HEK293 (cell line): ENCODE measurements around the gene PRIMA1.

Experiments
- CTCF ChIA-PET: fragments of 350-600 bp; formaldehyde crosslinking; extraction: SDS; loops from one replicate; lab custom pipeline; 2021; ENCODE audit warnings: antibody characterized with exemption; lab: Yijun Ruan, JAX
- POLR2A ChIA-PET: fragments of 300-600 bp; formaldehyde crosslinking; extraction: SDS; loops from one replicate; lab custom pipeline; 2020; ENCODE audit warnings: antibody characterized with exemption, inconsistent platforms; lab: Yijun Ruan, JAX
- H3K27ac ChIP-seq: fragments of 200-500 bp; sonication (Bioruptor generic); 2 replicates; pipeline ENCODE4 v1.5.1; 2014; ENCODE audit warnings: low read depth, low read length, control low read depth, inconsistent platforms; ENCODE audit errors: extremely low read depth
- H3K36me3 ChIP-seq, 2 experiments: fragments of 200-500 bp in 1 of 2; sonication (Bioruptor generic) in 1 of 2; 1 replicate in 1 of 2; 2 replicates in 1 of 2; pipeline ENCODE4 v1.5.1; 2014 to 2017; ENCODE audit warnings: inconsistent platforms in 2 of 2, low read length in 2 of 2; ENCODE audit not compliant: control insufficient read depth in 2 of 2, insufficient read depth in 1 of 2
- H3K4me1 ChIP-seq: fragments of 200-500 bp; sonication (Bioruptor generic); 2 replicates; pipeline ENCODE4 v1.5.1; 2014; ENCODE audit warnings: mild to moderate bottlenecking, low read length, inconsistent platforms; ENCODE audit not compliant: control insufficient read depth, insufficient read depth
- H3K4me3 ChIP-seq: 2 replicates; pipeline ENCODE4 v1.5.1; 2011; ENCODE audit warnings: low read depth, mild to moderate bottlenecking, control low read depth, low read length, moderate library complexity
- H3K9me3 ChIP-seq: fragments of 200-500 bp; sonication (Bioruptor generic); 2 replicates; pipeline ENCODE4 v1.5.1; 2014; ENCODE audit warnings: low read depth, low read length, inconsistent platforms; ENCODE audit not compliant: control insufficient read depth, insufficient read depth
- BCL11B ChIP-seq: fragments of 450-650 bp; formaldehyde crosslinking; IDR thresholded peaks from 2 replicates; pipeline ENCODE4 v1.5.1; 2016; ENCODE audit warnings: low read depth, missing biosample characterization, missing genetic modification characterization
- EGR2 ChIP-seq: fragments of 450-650 bp; formaldehyde crosslinking; IDR thresholded peaks from 2 replicates; pipeline ENCODE4 v1.5.1; 2016; ENCODE audit warnings: low read depth, missing biosample characterization, missing genetic modification characterization
- HOXD13 ChIP-seq: sonication (generic); formaldehyde crosslinking; IDR thresholded peaks from 2 replicates; pipeline ENCODE4 v1.8.0; 2022; ENCODE audit warnings: missing genetic modification reagents, borderline replicate concordance
- SETDB1 ChIP-seq: IDR thresholded peaks from one replicate; pipeline ENCODE4 v1.6.1; 2017; ENCODE audit warnings: mild to moderate bottlenecking, low read length, moderate library complexity, mixed read lengths; ENCODE audit not compliant: insufficient read length
- TRIM28 ChIP-seq: IDR thresholded peaks from 2 replicates; pipeline ENCODE4 v1.6.1; 2011; ENCODE audit warnings: low read length, control low read depth, borderline replicate concordance
- ZBTB48 ChIP-seq: fragments of 450-650 bp; formaldehyde crosslinking; IDR thresholded peaks from 2 replicates; pipeline ENCODE4 v1.5.1; 2016; ENCODE audit warnings: missing biosample characterization, missing genetic modification characterization
- ZFHX2 ChIP-seq: fragments of 450-650 bp; formaldehyde crosslinking; conservative IDR thresholded peaks from 2 replicates; pipeline ENCODE4 v1.5.1; 2016; ENCODE audit warnings: missing biosample characterization, missing genetic modification characterization
- ZNF133 ChIP-seq: fragments of 450-650 bp; formaldehyde crosslinking; IDR thresholded peaks from 2 replicates; pipeline ENCODE4 v1.5.1; 2016; ENCODE audit warnings: missing biosample characterization, missing genetic modification characterization
- ZNF211 ChIP-seq: fragments of 450-650 bp; formaldehyde crosslinking; IDR thresholded peaks from 2 replicates; pipeline ENCODE4 v1.5.1; 2016; ENCODE audit warnings: low read depth, missing biosample characterization, missing genetic modification characterization
- ZNF302 ChIP-seq: fragments of 450-650 bp; formaldehyde crosslinking; IDR thresholded peaks from 2 replicates; pipeline ENCODE4 v1.5.1; 2016; ENCODE audit warnings: missing biosample characterization, missing genetic modification characterization, low read depth
- ZNF335 ChIP-seq: fragments of 450-650 bp; formaldehyde crosslinking; conservative IDR thresholded peaks from 2 replicates; pipeline ENCODE4 v1.5.1; 2016; ENCODE audit warnings: missing biosample characterization, missing genetic modification characterization
- ZNF449 ChIP-seq: fragments of 450-650 bp; formaldehyde crosslinking; IDR thresholded peaks from 2 replicates; pipeline ENCODE4 v1.5.1; 2017; ENCODE audit warnings: missing biosample characterization, mild to moderate bottlenecking, missing genetic modification characterization, moderate library complexity
- ZNF514 ChIP-seq: fragments of 450-650 bp; formaldehyde crosslinking; IDR thresholded peaks from 2 replicates; pipeline ENCODE4 v1.5.1; 2016; ENCODE audit warnings: missing biosample characterization, missing genetic modification characterization
- ZNF555 ChIP-seq: fragments of 450-650 bp; formaldehyde crosslinking; conservative IDR thresholded peaks from 2 replicates; pipeline ENCODE4 v1.5.1; 2017; ENCODE audit warnings: missing biosample characterization, mild to moderate bottlenecking, missing genetic modification characterization, inconsistent platforms
- ZNF701 ChIP-seq: fragments of 450-650 bp; formaldehyde crosslinking; IDR thresholded peaks from 2 replicates; pipeline ENCODE4 v1.5.1; 2016; ENCODE audit warnings: missing biosample characterization, missing genetic modification characterization
- ZNF707 ChIP-seq: fragments of 450-650 bp; formaldehyde crosslinking; IDR thresholded peaks from 2 replicates; pipeline ENCODE4 v1.5.1; 2016; ENCODE audit warnings: missing biosample characterization, missing genetic modification characterization
- ZNF843 ChIP-seq: fragments of 450-650 bp; formaldehyde crosslinking; IDR thresholded peaks from 2 replicates; pipeline ENCODE4 v1.5.1; 2016; ENCODE audit warnings: missing biosample characterization, missing genetic modification characterization
- ZSCAN16 ChIP-seq: fragments of 450-650 bp; formaldehyde crosslinking; IDR thresholded peaks from 2 replicates; pipeline ENCODE4 v1.5.1; 2016; ENCODE audit warnings: missing biosample characterization, missing genetic modification characterization
- TF ChIP-seq, protein P1 (sequence below): fragments of 450-650 bp; formaldehyde crosslinking; IDR thresholded peaks from 2 replicates; pipeline ENCODE4 v1.5.1; 2017; ENCODE audit warnings: missing biosample characterization, missing genetic modification characterization

The PRIMA1 gene

GRCh38 chr14:93732524-93732923, 55.8 kb downstream of the PRIMA1 start:
- CTCF ChIA-PET, result no interaction called here
- TF ChIP-seq ZNF701 (tag by site-specific recombination), result no peak
- no peak for TF ChIP-seq ZNF211 (tag by site-specific recombination)
- TF ChIP-seq ZNF449 (tag by site-specific recombination), result peak; percentile 74

DNA sequence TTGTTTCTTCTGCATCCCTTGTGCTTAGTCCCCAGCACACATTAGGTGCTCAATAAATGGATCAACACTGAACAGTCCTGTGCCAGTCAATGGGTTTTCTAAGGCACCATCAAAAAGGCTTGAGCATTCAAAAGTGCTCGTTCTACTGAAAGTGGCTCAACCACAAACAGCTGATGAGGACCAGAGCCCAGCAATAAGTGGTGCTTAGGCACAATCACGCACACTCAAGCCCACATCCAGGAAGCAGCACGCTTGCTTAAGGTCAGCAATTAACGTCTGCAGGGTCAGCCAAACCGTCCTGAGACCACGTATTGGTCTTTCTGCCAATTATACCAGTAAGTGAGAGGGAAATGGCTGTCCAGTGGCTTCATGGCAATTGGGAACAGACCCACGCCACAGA, 56.5 kb downstream of the PRIMA1 start:
- no peaks in the 10 kb centered on the region for H3K9me3 ChIP-seq
- POLR2A ChIA-PET, result no interaction called here
- H3K36me3 ChIP-seq, result no peaks in the 10 kb centered on the region
- TF ChIP-seq ZNF133 (tag by site-specific recombination), result no peak
- no peak for TF ChIP-seq ZNF302 (tag by site-specific recombination)
- H3K27ac ChIP-seq, result no peak overlapping the region
- H3K4me1 ChIP-seq, result no peaks in the 10 kb centered on the region
- no peak overlapping the region for H3K4me3 ChIP-seq
- CTCF ChIA-PET, result no interaction called here

More at GRCh38 chr14:93732524-93732923, 55.8 kb downstream of the PRIMA1 start:
- no peaks in the 10 kb centered on the region for H3K4me1 ChIP-seq
- no peaks in the 10 kb centered on the region for H3K9me3 ChIP-seq
- no peaks in the 10 kb centered on the region for H3K36me3 ChIP-seq
- no peak overlapping the region for H3K4me3 ChIP-seq
- POLR2A ChIA-PET, result no interaction called here
- H3K27ac ChIP-seq, result no peak overlapping the region

DNA sequence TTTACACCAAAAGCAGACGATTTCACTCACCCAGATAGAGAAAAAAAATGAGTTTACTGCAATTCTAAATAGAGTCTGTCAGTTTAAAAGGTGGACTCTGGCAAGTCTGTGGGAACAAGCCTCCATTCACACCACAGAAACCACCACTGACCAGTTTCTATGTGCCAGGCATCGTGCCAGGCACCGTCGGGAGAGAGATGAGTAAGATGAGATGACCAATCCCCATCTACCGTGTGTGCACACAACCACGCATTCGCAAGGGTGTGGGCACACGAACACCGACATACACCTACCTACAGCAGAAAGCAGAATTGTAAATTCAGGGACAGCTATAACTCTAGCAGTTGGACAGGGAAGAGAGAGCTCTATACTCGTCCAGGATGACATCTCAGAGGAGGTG, 58.3 kb downstream of the PRIMA1 start:
- CTCF ChIA-PET, result no interaction called here
- Histone ChIP-seq H3K27ac (no peak overlapping the region), H3K4me3 (no peak overlapping the region), H3K36me3 (no peaks in the 10 kb centered on the region)
- POLR2A ChIA-PET, result no interaction called here
- TF ChIP-seq ZFHX2 (tag by site-specific recombination) (peak; percentile 49), ZNF335 (no peak), EGR2 (tag by site-specific recombination) (peak; percentile 43)
- TF ChIP-seq, all 188 proteins: peak for 2
- Histone ChIP-seq H3K9me3 (no peaks in the 10 kb centered on the region), H3K4me1 (no peaks in the 10 kb centered on the region)

DNA sequence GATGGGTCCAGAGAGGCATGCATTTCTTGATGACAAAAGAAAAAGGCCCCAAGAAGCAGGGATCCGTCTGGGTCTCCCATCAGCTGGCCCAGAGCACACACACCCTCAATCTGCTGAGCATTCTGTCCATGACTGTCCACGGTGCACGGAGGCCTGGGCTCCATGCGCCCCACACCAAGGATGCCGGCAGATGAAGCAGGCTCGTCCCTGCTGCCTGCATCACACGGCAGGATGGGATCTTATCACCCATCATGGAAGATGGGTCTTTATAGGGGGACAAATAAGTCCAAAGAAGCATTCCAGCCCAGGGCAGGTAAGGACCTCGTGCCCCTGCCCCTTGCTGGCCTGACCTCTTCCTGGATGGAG, 59.7 kb downstream of the PRIMA1 start:
- Histone ChIP-seq H3K4me3 (no peak overlapping the region), H3K27ac (no peak overlapping the region), H3K36me3 (no peaks in the 10 kb centered on the region), H3K9me3 (no peaks in the 10 kb centered on the region), H3K4me1 (no peaks in the 10 kb centered on the region)
- TF ChIP-seq, protein P1, sequence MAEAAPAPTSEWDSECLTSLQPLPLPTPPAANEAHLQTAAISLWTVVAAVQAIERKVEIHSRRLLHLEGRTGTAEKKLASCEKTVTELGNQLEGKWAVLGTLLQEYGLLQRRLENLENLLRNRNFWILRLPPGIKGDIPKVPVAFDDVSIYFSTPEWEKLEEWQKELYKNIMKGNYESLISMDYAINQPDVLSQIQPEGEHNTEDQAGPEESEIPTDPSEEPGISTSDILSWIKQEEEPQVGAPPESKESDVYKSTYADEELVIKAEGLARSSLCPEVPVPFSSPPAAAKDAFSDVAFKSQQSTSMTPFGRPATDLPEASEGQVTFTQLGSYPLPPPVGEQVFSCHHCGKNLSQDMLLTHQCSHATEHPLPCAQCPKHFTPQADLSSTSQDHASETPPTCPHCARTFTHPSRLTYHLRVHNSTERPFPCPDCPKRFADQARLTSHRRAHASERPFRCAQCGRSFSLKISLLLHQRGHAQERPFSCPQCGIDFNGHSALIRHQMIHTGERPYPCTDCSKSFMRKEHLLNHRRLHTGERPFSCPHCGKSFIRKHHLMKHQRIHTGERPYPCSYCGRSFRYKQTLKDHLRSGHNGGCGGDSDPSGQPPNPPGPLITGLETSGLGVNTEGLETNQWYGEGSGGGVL, result no peak
- no peak for TF ChIP-seq SETDB1
- ChIA-PET POLR2A (no interaction called here), CTCF (no interaction called here)

GRCh38 chr14:93727917-93728650, 60.2 kb downstream of the PRIMA1 start:
- POLR2A ChIA-PET, result no interaction called here
- no peaks in the 10 kb centered on the region for H3K9me3 ChIP-seq
- no peaks in the 10 kb centered on the region for H3K4me1 ChIP-seq
- no peak overlapping the region for H3K27ac ChIP-seq
- no peak overlapping the region for H3K4me3 ChIP-seq
- CTCF ChIA-PET, result no interaction called here
- H3K36me3 ChIP-seq, result no peaks in the 10 kb centered on the region
- TF ChIP-seq SETDB1, result no peak
- no peak for TF ChIP-seq ZNF514
- TF ChIP-seq TRIM28, result no peak
- no peak for TF ChIP-seq ZBTB48 (tag by site-specific recombination)
- no peak for TF ChIP-seq BCL11B (tag by site-specific recombination)
- no peak for TF ChIP-seq ZSCAN16 (tag by site-specific recombination)
- no peak for TF ChIP-seq HOXD13 (CRISPR knock-in tag)
- TF ChIP-seq ZNF555 (tag by site-specific recombination), result no peak
- TF ChIP-seq ZNF843, result no peak
- TF ChIP-seq ZNF707 (tag by site-specific recombination), result no peak
